Activated T-cell treated with anti-CD3 and anti-CD28 coated beads, Interleukin-2, amount 50 U/mL, for 4 hours (primary cell): Measurements from ENCODE around the gene PLPP3. TPM values are rescaled to one million over a fixed set of nuclear protein-coding genes. Genes with fewer than 3 reads are reported as not detected.
A peak's percentile ranks its signal among the peaks of the same experiment; 100 is the strongest.

Source experiments
- ATAC-seq, 2 donors: fragments of 200-7000 bp; cut with Tn5 transposase; one replicate each; pipeline ENCODE4 v1.10.0; 2021
- DNase-seq: peaks from one replicate; pipeline ENCODE4 v3.0.0-alpha.2; 2020
- H3K27me3 Mint-ChIP-seq: one replicate; pipeline ENCODE4 v1.8.0; 2021; ENCODE audit warnings: low read depth, mixed read lengths
- H3K36me3 Mint-ChIP-seq: one replicate; pipeline ENCODE4 v1.8.0; 2022; ENCODE audit warnings: mixed read lengths; ENCODE audit not compliant: insufficient read depth
- H3K4me1 Mint-ChIP-seq: one replicate; pipeline ENCODE4 v1.8.0; 2021; ENCODE audit warnings: low read depth, mixed read lengths
- H3K4me3 Mint-ChIP-seq: one replicate; pipeline ENCODE4 v1.8.0; 2021; ENCODE audit warnings: mild to moderate bottlenecking, moderate library complexity, mixed read lengths
- H3K9me3 Mint-ChIP-seq: one replicate; pipeline ENCODE4 v1.8.0; 2021; ENCODE audit warnings: mixed read lengths
- total RNA-seq, 3 donors: library from RNA; stranded (reverse); gene quantifications; one replicate each; pipeline ENCODE4 v1.2.1, GENCODE V29; 2021

PLPP3 gene
- total RNA-seq, 3 donors from 2014 or later, result 0.20 to 0.49 (median 0.24) TPM

- no peaks in the 10 kb centered on the region for H3K36me3 Mint-ChIP-seq
- no peak for ATAC-seq
These were observed 5.7 kb upstream of the PLPP3 start for GRCh38 chr1:56584910-56585528.

GRCh38 chr1:56583957-56584468 is 4.7 kb upstream of the PLPP3 start:
- Mint-ChIP-seq H3K4me3 (no peak overlapping the region), H3K27me3 (peaks cover 22% of the 10 kb centered on the region), H3K9me3 (no peaks in the 10 kb centered on the region), H3K4me1 (peaks cover 3% of the 10 kb centered on the region), H3K36me3 (no peaks in the 10 kb centered on the region)
- ATAC-seq (no peak), DNase-seq (no peak)

More at GRCh38 chr1:56584910-56585528, 5.7 kb upstream of the PLPP3 start:
- H3K27me3 Mint-ChIP-seq, result peaks cover 12% of the 10 kb centered on the region
- peaks cover 4% of the 10 kb centered on the region for H3K9me3 Mint-ChIP-seq
- H3K4me1 Mint-ChIP-seq, result no peaks in the 10 kb centered on the region
- no peak overlapping the region for H3K4me3 Mint-ChIP-seq
- DNase-seq, result no peak

DNA sequence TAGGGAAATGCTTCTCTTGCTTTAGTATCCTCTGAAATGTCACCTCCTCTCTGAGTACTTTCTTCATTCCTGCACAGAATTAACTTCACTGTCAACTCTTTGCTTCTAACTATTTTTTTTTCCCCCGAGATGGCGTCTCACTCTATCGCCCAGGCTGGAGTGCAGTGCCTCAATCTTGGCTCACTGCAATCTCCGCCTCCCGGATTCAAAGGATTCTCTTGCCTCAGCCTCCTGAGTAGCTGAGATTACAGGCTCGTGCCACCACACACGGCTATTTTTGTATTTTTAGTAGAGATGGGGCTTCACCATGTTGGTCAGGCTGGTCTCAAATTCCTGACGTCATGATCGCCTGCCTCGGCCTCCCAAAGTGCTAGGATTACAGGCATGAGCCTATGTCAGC is 1.4 kb upstream of the PLPP3 start:
- H3K36me3 Mint-ChIP-seq, result no peaks in the 10 kb centered on the region
- no peak overlapping the region for H3K4me3 Mint-ChIP-seq
- H3K27me3 Mint-ChIP-seq, result peaks cover 46% of the 10 kb centered on the region
- DNase-seq, result no peak
- H3K4me1 Mint-ChIP-seq, result peaks cover 10% of the 10 kb centered on the region
- no peak for ATAC-seq
- H3K9me3 Mint-ChIP-seq, result no peaks in the 10 kb centered on the region

- DNase-seq, result no peak
- peak; percentile 32 to 42 for ATAC-seq
- Mint-ChIP-seq H3K4me3 (peak overlapping the region; percentile 69), H3K27me3 (peaks cover 46% of the 10 kb centered on the region), H3K4me1 (peaks cover 10% of the 10 kb centered on the region), H3K36me3 (no peaks in the 10 kb centered on the region), H3K9me3 (no peaks in the 10 kb centered on the region)
These were observed 1.0 kb downstream of the PLPP3 start for GRCh38 chr1:56578138-56578962.

GRCh38 chr1:56577406-56578137 is 1.8 kb downstream of the PLPP3 start:
- Mint-ChIP-seq H3K4me1 (peaks cover 12% of the 10 kb centered on the region), H3K9me3 (no peaks in the 10 kb centered on the region), H3K4me3 (no peak overlapping the region), H3K36me3 (no peaks in the 10 kb centered on the region), H3K27me3 (peaks cover 46% of the 10 kb centered on the region)
- DNase-seq (no peak), ATAC-seq (no peak)

DNA sequence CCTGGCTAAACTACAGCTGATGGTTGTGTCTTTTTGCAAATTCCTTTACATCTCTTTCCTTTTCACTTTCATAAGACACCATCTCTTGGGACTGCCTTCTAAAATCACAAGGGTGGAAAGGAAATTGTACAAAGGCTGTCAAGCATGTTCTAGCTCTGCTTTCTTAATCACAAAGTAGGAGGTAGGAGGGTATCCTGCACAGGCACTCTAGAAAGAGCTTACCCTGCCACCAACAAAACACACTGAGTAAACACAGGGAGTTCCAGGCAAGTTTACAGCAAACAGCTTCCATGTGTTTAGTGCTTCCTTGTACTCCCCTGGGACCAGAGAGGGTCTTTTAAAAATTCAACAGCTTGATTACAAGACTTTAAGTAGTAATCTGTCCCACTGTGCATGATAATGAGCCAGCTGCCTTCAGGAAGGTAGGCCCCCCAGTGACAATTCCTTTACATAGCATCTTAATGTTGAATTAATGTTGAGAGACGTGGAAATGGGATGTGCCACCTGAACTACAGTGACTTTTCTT is 2.4 kb downstream of the PLPP3 start:
- ATAC-seq, result no peak
- Mint-ChIP-seq H3K9me3 (no peaks in the 10 kb centered on the region), H3K4me3 (no peak overlapping the region), H3K27me3 (peaks cover 46% of the 10 kb centered on the region), H3K36me3 (no peaks in the 10 kb centered on the region), H3K4me1 (peaks cover 13% of the 10 kb centered on the region)
- DNase-seq, result no peak

GRCh38 chr1:56575865-56576264 is 3.5 kb downstream of the PLPP3 start:
- Mint-ChIP-seq H3K27me3 (peaks cover 42% of the 10 kb centered on the region), H3K9me3 (no peaks in the 10 kb centered on the region), H3K4me3 (no peak overlapping the region), H3K4me1 (peaks cover 13% of the 10 kb centered on the region), H3K36me3 (no peaks in the 10 kb centered on the region)
- no peak for DNase-seq
- no peak for ATAC-seq

DNA sequence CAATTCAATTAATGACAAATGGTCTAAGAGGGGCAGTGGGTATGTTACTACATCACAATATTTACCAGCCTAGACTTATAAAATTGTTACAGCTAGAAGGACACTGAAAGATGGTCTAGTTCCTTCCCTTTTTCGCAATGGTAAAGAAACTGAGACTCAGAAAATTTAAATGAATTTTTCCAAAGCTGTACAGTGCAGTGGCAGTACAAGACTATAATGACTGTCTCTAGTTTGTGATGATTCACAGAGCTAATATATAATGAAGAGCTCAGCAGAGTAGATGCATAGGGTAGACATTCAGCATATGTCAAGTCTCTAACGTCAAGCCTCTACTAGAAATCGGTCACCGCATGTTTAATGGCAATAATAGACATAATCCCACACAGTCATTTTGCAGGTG is 4.6 kb downstream of the PLPP3 start:
- H3K4me3 Mint-ChIP-seq, result no peak overlapping the region
- H3K4me1 Mint-ChIP-seq, result peaks cover 13% of the 10 kb centered on the region
- no peaks in the 10 kb centered on the region for H3K9me3 Mint-ChIP-seq
- H3K27me3 Mint-ChIP-seq, result peaks cover 31% of the 10 kb centered on the region
- no peak for ATAC-seq
- no peaks in the 10 kb centered on the region for H3K36me3 Mint-ChIP-seq
- DNase-seq, result no peak

- H3K9me3 Mint-ChIP-seq, result no peaks in the 10 kb centered on the region
- ATAC-seq (no peak), DNase-seq (no peak)
- H3K36me3 Mint-ChIP-seq, result no peaks in the 10 kb centered on the region
- H3K4me3 Mint-ChIP-seq, result no peak overlapping the region
- peaks cover 8% of the 10 kb centered on the region for H3K4me1 Mint-ChIP-seq
- peaks cover 20% of the 10 kb centered on the region for H3K27me3 Mint-ChIP-seq
These were observed 6.1 kb downstream of the PLPP3 start for GRCh38 chr1:56573311-56573710.

DNA sequence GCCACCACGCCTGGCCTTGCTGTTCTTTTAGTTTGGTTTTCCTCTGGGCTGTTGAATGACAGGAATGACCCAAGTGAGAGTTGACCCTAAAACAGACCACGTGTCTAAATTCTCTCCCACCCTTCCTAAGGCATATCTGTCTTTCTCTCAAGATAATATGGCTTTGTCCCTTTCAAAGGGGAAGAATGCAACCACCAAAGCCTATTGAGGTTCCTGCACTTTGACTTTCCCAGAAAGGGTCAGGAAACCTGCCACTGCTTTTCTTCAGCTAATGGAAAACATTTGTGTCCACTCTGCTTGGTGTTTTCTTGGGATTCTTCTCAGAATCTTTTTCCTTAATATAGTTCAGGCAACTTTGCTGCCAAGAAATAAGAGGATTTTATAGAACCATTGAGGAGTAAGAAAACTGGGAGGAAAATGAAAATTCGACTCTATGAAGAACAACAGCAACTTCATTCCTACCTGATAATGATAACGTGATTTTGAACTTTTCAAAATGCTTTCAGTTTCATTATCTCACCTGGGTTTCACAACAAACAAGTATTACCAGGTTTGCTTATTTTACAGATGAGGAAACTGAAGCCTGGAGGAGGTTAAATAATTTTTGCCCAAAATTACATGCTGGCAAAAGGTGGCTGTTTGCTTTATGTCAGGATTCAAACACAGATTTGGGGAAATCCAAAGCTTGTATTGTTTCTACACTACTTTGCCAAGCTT is 6.9 kb downstream of the PLPP3 start:
- ATAC-seq (no peak), DNase-seq (no peak)
- peaks cover 4% of the 10 kb centered on the region for H3K4me1 Mint-ChIP-seq
- H3K9me3 Mint-ChIP-seq, result no peaks in the 10 kb centered on the region
- no peaks in the 10 kb centered on the region for H3K36me3 Mint-ChIP-seq
- no peak overlapping the region for H3K4me3 Mint-ChIP-seq
- H3K27me3 Mint-ChIP-seq, result peaks cover 12% of the 10 kb centered on the region

DNA sequence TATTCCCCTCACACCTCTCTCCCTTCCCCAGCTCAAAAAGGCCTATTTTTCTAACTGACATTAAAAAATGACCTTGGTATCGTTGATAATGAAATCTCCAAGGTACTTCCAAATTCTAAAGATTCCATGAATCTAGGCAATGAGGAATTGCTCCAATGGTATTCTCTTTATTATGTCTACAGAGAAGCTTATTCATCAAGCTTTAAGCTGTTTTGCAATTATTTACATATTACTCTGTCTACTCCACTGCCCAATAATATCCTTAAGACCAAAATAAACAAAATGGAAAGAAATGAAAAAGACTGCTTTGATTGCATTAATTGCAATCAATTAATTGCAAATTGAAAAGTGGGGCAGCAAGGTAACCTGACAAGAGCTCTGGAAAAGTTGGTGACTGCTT is 7.9 kb downstream of the PLPP3 start:
- DNase-seq, result no peak
- Mint-ChIP-seq H3K4me1 (peaks cover 2% of the 10 kb centered on the region), H3K4me3 (no peak overlapping the region), H3K27me3 (peaks cover 2% of the 10 kb centered on the region), H3K9me3 (no peaks in the 10 kb centered on the region), H3K36me3 (no peaks in the 10 kb centered on the region)
- ATAC-seq, result no peak

DNA sequence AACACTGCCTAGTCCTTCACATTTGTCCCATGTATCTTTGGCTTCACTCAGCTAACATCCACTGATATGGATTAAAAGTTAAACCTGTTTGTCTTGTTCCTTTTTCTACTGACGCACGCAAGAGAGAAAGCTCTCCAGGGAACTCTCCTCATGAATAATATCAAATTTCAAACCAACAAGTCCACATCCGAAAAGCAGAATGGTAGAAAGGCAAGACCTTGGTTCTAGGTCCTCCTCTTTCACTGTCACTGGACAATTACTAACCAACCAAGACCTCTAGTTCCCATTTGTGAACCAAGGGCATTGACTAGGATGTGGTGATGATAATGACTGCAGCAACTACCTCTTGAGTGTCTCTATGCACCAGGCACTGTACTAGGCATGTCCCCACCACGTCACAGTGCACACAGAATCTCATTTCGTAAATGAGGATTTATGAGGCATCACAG is 8.4 kb downstream of the PLPP3 start:
- no peaks in the 10 kb centered on the region for H3K27me3 Mint-ChIP-seq
- H3K4me3 Mint-ChIP-seq, result no peak overlapping the region
- H3K9me3 Mint-ChIP-seq, result no peaks in the 10 kb centered on the region
- no peaks in the 10 kb centered on the region for H3K36me3 Mint-ChIP-seq
- ATAC-seq (no peak), DNase-seq (no peak)
- peaks cover 2% of the 10 kb centered on the region for H3K4me1 Mint-ChIP-seq

DNA sequence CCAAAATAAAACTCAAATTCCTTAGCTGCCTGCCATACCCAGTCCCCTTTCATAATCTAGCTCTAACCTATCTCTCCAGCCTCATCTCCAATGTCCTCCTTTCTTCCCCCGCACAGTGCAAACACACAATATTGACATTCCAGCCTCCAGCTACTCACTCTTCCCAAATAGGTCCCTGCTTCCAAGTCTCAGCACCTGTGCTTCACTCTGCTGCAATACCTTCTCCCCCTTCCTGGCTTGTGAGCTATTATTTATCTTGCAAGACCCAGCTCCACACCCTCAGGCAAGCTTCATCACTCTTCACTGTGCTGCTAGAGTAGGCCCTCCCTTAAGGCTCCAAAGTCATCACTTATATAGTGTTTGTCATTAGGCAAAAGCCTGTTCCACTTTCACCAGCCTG is 9.7 kb downstream of the PLPP3 start:
- Mint-ChIP-seq H3K9me3 (no peaks in the 10 kb centered on the region), H3K4me3 (no peak overlapping the region), H3K4me1 (peaks cover 4% of the 10 kb centered on the region), H3K27me3 (no peaks in the 10 kb centered on the region), H3K36me3 (no peaks in the 10 kb centered on the region)
- DNase-seq (no peak), ATAC-seq (no peak)

- Mint-ChIP-seq H3K27me3 (no peaks in the 10 kb centered on the region), H3K36me3 (no peaks in the 10 kb centered on the region), H3K4me3 (no peak overlapping the region), H3K4me1 (peaks cover 1% of the 10 kb centered on the region), H3K9me3 (no peaks in the 10 kb centered on the region)
- ATAC-seq, result no peak
- DNase-seq, result no peak
These were observed 12.4 kb downstream of the PLPP3 start for GRCh38 chr1:56566994-56567393.
